Ovary (tissue), 3 donors: ENCODE measurements around the gene PRDX5.

Experiments
- POLR2A ChIP-seq: fragments of 450-650 bp; IDR thresholded peaks from one replicate; pipeline ENCODE4 v1.6.1; 2017; ENCODE audit warnings: antibody characterized with exemption, mild to moderate bottlenecking, moderate library complexity
- TF ChIP-seq, protein P1 (sequence below), 3 donors: fragments of 450-650 bp in 2 of 3; fragments of 200-600 bp in 1 of 3; IDR thresholded peaks; one replicate each; pipeline versions ENCODE4 v1.5.1 to v1.8.0; 2016 to 2022; ENCODE audit warnings: antibody characterized with exemption in 3 of 3, mild to moderate bottlenecking in 1 of 3
- donor health status: DM: no; HTN: no; CAD: no.

GRCh38 chr11:64334764-64335735, 17.1 kb downstream of the PRDX5 start:
- no peak for TF ChIP-seq POLR2A
- TF ChIP-seq, protein P1, sequence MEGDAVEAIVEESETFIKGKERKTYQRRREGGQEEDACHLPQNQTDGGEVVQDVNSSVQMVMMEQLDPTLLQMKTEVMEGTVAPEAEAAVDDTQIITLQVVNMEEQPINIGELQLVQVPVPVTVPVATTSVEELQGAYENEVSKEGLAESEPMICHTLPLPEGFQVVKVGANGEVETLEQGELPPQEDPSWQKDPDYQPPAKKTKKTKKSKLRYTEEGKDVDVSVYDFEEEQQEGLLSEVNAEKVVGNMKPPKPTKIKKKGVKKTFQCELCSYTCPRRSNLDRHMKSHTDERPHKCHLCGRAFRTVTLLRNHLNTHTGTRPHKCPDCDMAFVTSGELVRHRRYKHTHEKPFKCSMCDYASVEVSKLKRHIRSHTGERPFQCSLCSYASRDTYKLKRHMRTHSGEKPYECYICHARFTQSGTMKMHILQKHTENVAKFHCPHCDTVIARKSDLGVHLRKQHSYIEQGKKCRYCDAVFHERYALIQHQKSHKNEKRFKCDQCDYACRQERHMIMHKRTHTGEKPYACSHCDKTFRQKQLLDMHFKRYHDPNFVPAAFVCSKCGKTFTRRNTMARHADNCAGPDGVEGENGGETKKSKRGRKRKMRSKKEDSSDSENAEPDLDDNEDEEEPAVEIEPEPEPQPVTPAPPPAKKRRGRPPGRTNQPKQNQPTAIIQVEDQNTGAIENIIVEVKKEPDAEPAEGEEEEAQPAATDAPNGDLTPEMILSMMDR (IDR thresholded peaks at IDR 0.05), result no peak
